Embryonic facial prominence (tissue), 1 donor: Measurements from ENCODE around the gene ATP7B.

ENCODE experiments used
- DNase-seq: peaks from one replicate; pipeline ENCODE4 v3.0.0-alpha.2; 2016; ENCODE audit errors: extremely low spot score

ATP7B gene

GRCh38 chr13:51894239-51894638 is 117.0 kb downstream of the ATP7B start:
- no peak for DNase-seq

GRCh38 chr13:51892657-51893056 is 118.6 kb downstream of the ATP7B start:
- DNase-seq = no peak

- no peak for DNase-seq
Observed at GRCh38 chr13:51887468-51887867, 123.8 kb downstream of the ATP7B start.

- no peak for DNase-seq
Observed at GRCh38 chr13:51885651-51886050, 125.6 kb downstream of the ATP7B start.

GRCh38 chr13:51883226-51883600 is 128.0 kb downstream of the ATP7B start:
- DNase-seq = no peak
